Gastroesophageal sphincter (tissue), 3 donors: ENCODE data around the gene EPB41L4B.

ENCODE experiments used
- CTCF ChIP-seq, 4 experiments: fragments of 200-600 bp in 2 of 4; fragments of 450-650 bp in 2 of 4; sonication (generic) in 1 of 4; IDR thresholded peaks; one replicate each; pipeline ENCODE4 v1.5.1; 2017 to 2019; ENCODE audit warnings: antibody characterized with exemption in 4 of 4, mild to moderate bottlenecking in 2 of 4, moderate library complexity in 2 of 4
- EP300 ChIP-seq: sonication (generic); formaldehyde crosslinking; IDR thresholded peaks from one replicate; pipeline ENCODE4 v1.6.1; 2017; ENCODE audit warnings: antibody characterized with exemption, mild to moderate bottlenecking
- POLR2A ChIP-seq, 2 donors: fragments of 450-650 bp; IDR thresholded peaks; one replicate each; pipeline ENCODE4 v1.6.1; 2017; ENCODE audit warnings: antibody characterized with exemption in 2 of 2, mild to moderate bottlenecking in 2 of 2, moderate library complexity in 1 of 2

- TF ChIP-seq EP300 (no peak), POLR2A (IDR thresholded peaks at IDR 0.05) (no peak), CTCF (IDR thresholded peaks at IDR 0.05) (no peak)
Observed at GRCh38 chr9:109145051-109145450, 175.8 kb downstream of the EPB41L4B start.
